OCI-LY1 (cell line): Measurements from ENCODE around the gene SENP3.

Experiments used
- H2AFZ ChIP-seq: fragments of 200-600 bp; sonication (generic), shearing (Covaris generic); 2 replicates; pipeline ENCODE4 v1.6.0; 2014; ENCODE audit warnings: antibody characterized with exemption, mild to moderate bottlenecking, low read length
- H3F3A ChIP-seq: fragments of 200-600 bp; sonication (generic), shearing (Covaris generic); 2 replicates; pipeline ENCODE4 v1.6.0; 2014; ENCODE audit warnings: mild to moderate bottlenecking, antibody characterized with exemption, low read length, moderate library complexity; ENCODE audit not compliant: insufficient read depth
- H3K27ac ChIP-seq: fragments of 200-600 bp; sonication (generic); 2 replicates; pipeline ENCODE4 v1.5.1; 2014; ENCODE audit warnings: low read length, mixed run types, mild to moderate bottlenecking, low read depth; ENCODE audit not compliant: poor library complexity, severe bottlenecking
- H3K27me3 ChIP-seq: fragments of 200-600 bp; sonication (generic); 2 replicates; pipeline ENCODE4 v1.6.0; 2014; ENCODE audit warnings: antibody characterized with exemption, mild to moderate bottlenecking, low read length, moderate library complexity; ENCODE audit not compliant: insufficient read depth
- H3K36me3 ChIP-seq: fragments of 200-600 bp; sonication (generic); 2 replicates; pipeline ENCODE4 v1.6.1; 2014; ENCODE audit warnings: mild to moderate bottlenecking, antibody characterized with exemption, low read length, moderate library complexity, mixed read lengths; ENCODE audit not compliant: insufficient read depth
- H3K4me1 ChIP-seq: fragments of 200-600 bp; sonication (generic); 2 replicates; pipeline ENCODE4 v1.5.1; 2014; ENCODE audit warnings: mild to moderate bottlenecking, low read length, moderate library complexity; ENCODE audit not compliant: insufficient read depth, severe bottlenecking
- H3K4me2 ChIP-seq: fragments of 200-600 bp; sonication (generic), shearing (Covaris generic); 2 replicates; pipeline ENCODE4 v1.6.1; 2014; ENCODE audit warnings: low read length
- H3K4me3 ChIP-seq: fragments of 200-600 bp; sonication (generic); 2 replicates; pipeline ENCODE4 v1.5.1; 2014; ENCODE audit warnings: low read length, low read depth, mild to moderate bottlenecking, mixed read lengths; ENCODE audit not compliant: poor library complexity, severe bottlenecking
- H3K79me2 ChIP-seq: fragments of 200-600 bp; shearing (Covaris generic); 2 replicates; pipeline ENCODE4 v1.6.1; 2016; ENCODE audit warnings: mixed run types, low read length, mixed read lengths; ENCODE audit not compliant: insufficient read depth
- H3K9ac ChIP-seq: fragments of 200-600 bp; sonication (generic), shearing (Covaris generic); 2 replicates; pipeline ENCODE4 v1.6.1; 2014; ENCODE audit warnings: mild to moderate bottlenecking, low read length, mixed read lengths
- H3K9me2 ChIP-seq: fragments of 200-600 bp; sonication (generic), shearing (Covaris generic); 2 replicates; pipeline ENCODE4 v1.6.1; 2014; ENCODE audit warnings: low read depth, mild to moderate bottlenecking, low read length, mixed read lengths
- H3K9me3 ChIP-seq: fragments of 200-600 bp; shearing (Covaris generic); 2 replicates; pipeline ENCODE4 v1.6.1; 2014; ENCODE audit warnings: low read length, mixed read lengths
- H4K20me1 ChIP-seq: fragments of 200-600 bp; sonication (generic), shearing (Covaris generic); 2 replicates; pipeline ENCODE4 v1.6.0; 2016; ENCODE audit warnings: mild to moderate bottlenecking, low read length; ENCODE audit not compliant: insufficient read depth
- EZH2 ChIP-seq: fragments of 200-600 bp; sonication (generic), shearing (Covaris generic); IDR thresholded peaks from 2 replicates; pipeline ENCODE4 v1.8.0; 2017; ENCODE audit warnings: borderline replicate concordance, mixed run types, mild to moderate bottlenecking, antibody characterized with exemption, low read length, moderate library complexity, mixed read lengths
- TF ChIP-seq, protein P1 (sequence below): fragments of 200-600 bp; sonication (generic), shearing (Covaris generic); IDR thresholded peaks from 2 replicates; pipeline ENCODE4 v1.5.1; 2017; ENCODE audit warnings: mild to moderate bottlenecking, antibody characterized with exemption, low read length, moderate library complexity, mixed read lengths

SENP3 gene

DNA sequence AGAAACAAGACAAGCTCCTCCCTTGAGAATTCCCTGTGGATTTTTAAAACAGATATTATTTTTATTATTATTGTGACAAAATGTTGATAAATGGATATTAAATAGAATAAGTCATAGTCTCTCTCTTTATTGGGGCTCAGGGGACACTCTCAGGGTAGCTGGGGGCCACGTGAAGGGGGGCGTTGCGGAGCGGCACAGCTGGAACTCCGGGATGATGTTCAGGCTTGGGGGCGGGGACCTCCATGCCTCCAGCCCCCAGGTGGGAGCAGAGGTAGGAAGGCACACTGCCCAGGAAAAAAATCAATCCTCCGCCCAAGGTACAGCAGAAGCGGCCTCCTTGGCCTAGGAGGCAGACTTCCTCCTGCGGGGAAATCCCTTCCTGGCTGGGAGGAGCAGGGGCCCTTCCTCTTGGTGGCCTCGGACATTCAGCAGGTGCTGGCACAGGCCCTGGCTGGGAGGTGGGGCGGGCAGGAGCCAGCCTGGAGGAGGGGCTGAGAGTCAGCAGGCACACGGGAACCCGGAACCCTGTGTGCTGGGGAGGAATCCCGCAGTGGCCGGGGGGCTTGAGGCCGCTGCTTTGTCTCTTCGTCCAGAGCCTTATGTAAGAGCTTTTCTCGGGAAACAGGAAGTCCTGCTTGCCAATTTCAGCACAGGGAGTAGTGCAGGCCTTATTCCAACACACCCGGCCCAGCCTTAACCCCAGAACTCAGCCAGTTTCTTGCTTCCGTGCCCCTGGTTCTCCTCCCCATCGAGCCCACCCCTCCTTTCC, 3.8 kb upstream of the SENP3 start:
- no peaks in the 10 kb centered on the region for H3K9me2 ChIP-seq
- peak overlapping the region; percentile 7 for H3K4me3 ChIP-seq
- peaks cover 7% of the 10 kb centered on the region; the same call in 1 of the 2 replicates for H3K79me2 ChIP-seq
- peaks cover 28% of the 10 kb centered on the region for H3K4me1 ChIP-seq
- H2AFZ ChIP-seq, result no peak overlapping the region
- H3F3A ChIP-seq, result no peaks in the 10 kb centered on the region
- H3K27ac ChIP-seq, result no peak overlapping the region
- H3K36me3 ChIP-seq, result no peaks in the 10 kb centered on the region
- H4K20me1 ChIP-seq, result no peaks in the 10 kb centered on the region
- H3K9ac ChIP-seq, result peak overlapping the region; percentile 19; the same call in 1 of the 2 replicates
- H3K4me2 ChIP-seq, result peak overlapping the region; percentile 24; the same call in 1 of the 2 replicates
- H3K9me3 ChIP-seq, result no peaks in the 10 kb centered on the region
- H3K27me3 ChIP-seq, result peaks cover 8% of the 10 kb centered on the region; the same call in 1 of the 2 replicates
- TF ChIP-seq, protein P1, sequence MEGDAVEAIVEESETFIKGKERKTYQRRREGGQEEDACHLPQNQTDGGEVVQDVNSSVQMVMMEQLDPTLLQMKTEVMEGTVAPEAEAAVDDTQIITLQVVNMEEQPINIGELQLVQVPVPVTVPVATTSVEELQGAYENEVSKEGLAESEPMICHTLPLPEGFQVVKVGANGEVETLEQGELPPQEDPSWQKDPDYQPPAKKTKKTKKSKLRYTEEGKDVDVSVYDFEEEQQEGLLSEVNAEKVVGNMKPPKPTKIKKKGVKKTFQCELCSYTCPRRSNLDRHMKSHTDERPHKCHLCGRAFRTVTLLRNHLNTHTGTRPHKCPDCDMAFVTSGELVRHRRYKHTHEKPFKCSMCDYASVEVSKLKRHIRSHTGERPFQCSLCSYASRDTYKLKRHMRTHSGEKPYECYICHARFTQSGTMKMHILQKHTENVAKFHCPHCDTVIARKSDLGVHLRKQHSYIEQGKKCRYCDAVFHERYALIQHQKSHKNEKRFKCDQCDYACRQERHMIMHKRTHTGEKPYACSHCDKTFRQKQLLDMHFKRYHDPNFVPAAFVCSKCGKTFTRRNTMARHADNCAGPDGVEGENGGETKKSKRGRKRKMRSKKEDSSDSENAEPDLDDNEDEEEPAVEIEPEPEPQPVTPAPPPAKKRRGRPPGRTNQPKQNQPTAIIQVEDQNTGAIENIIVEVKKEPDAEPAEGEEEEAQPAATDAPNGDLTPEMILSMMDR, result no peak
- TF ChIP-seq EZH2, result no peak

DNA sequence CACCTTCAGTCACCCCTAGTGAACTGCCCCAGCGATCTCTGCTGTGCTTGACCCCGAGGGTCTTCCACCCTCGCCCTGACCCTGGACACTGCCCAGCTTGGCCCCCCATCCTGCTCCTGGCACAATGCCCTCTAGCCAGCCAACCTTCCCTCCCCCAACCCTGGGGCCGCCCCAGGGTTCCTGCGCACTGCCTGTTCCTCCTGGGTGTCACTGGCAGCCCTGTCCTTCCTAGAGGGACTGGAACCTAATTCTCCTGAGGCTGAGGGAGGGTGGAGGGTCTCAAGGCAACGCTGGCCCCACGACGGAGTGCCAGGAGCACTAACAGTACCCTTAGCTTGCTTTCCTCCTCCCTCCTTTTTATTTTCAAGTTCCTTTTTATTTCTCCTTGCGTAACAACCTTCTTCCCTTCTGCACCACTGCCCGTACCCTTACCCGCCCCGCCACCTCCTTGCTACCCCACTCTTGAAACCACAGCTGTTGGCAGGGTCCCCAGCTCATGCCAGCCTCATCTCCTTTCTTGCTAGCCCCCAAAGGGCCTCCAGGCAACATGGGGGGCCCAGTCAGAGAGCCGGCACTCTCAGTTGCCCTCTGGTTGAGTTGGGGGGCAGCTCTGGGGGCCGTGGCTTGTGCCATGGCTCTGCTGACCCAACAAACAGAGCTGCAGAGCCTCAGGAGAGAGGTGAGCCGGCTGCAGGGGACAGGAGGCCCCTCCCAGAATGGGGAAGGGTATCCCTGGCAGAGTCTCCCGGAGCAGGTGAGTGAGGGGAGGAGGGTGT, 3.0 kb upstream of the SENP3 start, which contains the start of gene TNFSF13:
TNFSF13 (plus strand) TSS at position 207 of the 776 bp plus-strand sequence; CDS start at position 497, 290 bp downstream.
- H3K4me1 ChIP-seq, result peaks cover 34% of the 10 kb centered on the region
- no peaks in the 10 kb centered on the region for H3K9me3 ChIP-seq
- peak within 1 kb of the TSS; percentile 24; the same call in 1 of the 2 replicates for H3K4me2 ChIP-seq
- peak within 1 kb of the TSS; percentile 7 for H3K4me3 ChIP-seq
- peaks cover 5% of the 10 kb centered on the region for H3K36me3 ChIP-seq
- peaks cover 8% of the 10 kb centered on the region; the same call in 1 of the 2 replicates for H3K27me3 ChIP-seq
- no peaks in the 10 kb centered on the region for H4K20me1 ChIP-seq
- no peak within 1 kb of the TSS for H3K27ac ChIP-seq
- H3K79me2 ChIP-seq, result peaks cover 9% of the 10 kb centered on the region; the same call in 1 of the 2 replicates
- H3K9ac ChIP-seq, result peak within 1 kb of the TSS; percentile 19; the same call in 1 of the 2 replicates
- H3F3A ChIP-seq, result no peaks in the 10 kb centered on the region
- H2AFZ ChIP-seq, result no peak within 1 kb of the TSS
- no peaks in the 10 kb centered on the region for H3K9me2 ChIP-seq
- TF ChIP-seq, protein P1, result no peak
- no peak for TF ChIP-seq EZH2

DNA sequence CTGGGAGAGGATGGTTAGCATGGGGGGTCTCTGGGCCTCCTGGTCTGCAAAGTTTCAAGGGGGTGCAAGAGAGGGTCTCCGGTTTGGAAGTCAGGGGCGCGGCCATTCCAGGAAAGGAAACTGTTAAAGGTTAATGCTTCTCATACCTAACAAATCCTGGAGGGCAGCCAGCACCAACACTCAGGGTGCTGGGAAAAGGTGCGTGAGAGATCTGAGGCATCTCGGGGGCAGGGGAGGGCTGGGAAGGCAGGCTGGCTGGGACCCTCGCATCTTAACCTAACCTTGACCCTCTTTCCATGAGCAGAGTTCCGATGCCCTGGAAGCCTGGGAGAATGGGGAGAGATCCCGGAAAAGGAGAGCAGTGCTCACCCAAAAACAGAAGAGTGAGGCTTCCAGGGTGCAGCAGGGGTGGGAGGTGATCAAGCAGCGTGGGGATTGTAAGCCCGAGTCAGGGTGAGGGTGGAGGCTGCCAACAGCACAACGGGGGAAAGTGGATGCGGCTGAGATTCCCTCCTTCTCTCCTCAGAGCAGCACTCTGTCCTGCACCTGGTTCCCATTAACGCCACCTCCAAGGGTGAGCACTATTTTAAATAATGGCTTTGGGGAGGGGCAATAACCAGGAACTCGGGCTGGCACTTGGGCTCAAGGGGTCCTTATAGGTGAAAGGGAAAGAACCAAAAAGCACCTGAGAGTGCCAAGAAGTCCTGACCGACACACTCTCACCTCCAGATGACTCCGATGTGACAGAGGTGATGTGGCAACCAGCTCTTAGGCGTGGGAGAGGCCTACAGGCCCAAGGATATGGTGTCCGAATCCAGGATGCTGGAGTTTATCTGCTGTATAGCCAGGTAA, 2.2 kb upstream of the SENP3 start:
- peaks cover 34% of the 10 kb centered on the region for H3K4me1 ChIP-seq
- H3K4me2 ChIP-seq, result no peak overlapping the region
- no peak for TF ChIP-seq EZH2
- TF ChIP-seq, protein P1, result no peak
- no peak overlapping the region for H3K9ac ChIP-seq
- no peaks in the 10 kb centered on the region for H3K9me2 ChIP-seq
- no peaks in the 10 kb centered on the region for H3F3A ChIP-seq
- no peak overlapping the region for H3K4me3 ChIP-seq
- H3K9me3 ChIP-seq, result no peaks in the 10 kb centered on the region
- peaks cover 8% of the 10 kb centered on the region; the same call in 1 of the 2 replicates for H3K27me3 ChIP-seq
- H3K27ac ChIP-seq, result no peak overlapping the region
- peaks cover 9% of the 10 kb centered on the region; the same call in 1 of the 2 replicates for H3K79me2 ChIP-seq
- H2AFZ ChIP-seq, result no peak overlapping the region
- H3K36me3 ChIP-seq, result peaks cover 13% of the 10 kb centered on the region
- H4K20me1 ChIP-seq, result no peaks in the 10 kb centered on the region
